K562 (cell line): ENCODE results near the gene GCK. TPM values are rescaled to one million over a fixed set of nuclear protein-coding genes. Genes with fewer than 3 reads are reported as not detected.

ENCODE experiments used
- CBFB ChIP-seq: sonication (generic); formaldehyde crosslinking; IDR thresholded peaks from 2 replicates; pipeline ENCODE4 v1.4.0; 2020; ENCODE audit warnings: mild to moderate bottlenecking, missing genetic modification reagents
- EP400 ChIP-seq: fragments of 450-650 bp; IDR thresholded peaks from 2 replicates; pipeline ENCODE4 v1.6.1; 2017; ENCODE audit warnings: antibody characterized with exemption, mild to moderate bottlenecking, moderate library complexity
- HNRNPK ChIP-seq: fragments of 200-400 bp; formaldehyde crosslinking; IDR thresholded peaks from one replicate; pipeline ENCODE4 v1.6.1; 2018; ENCODE audit warnings: mild to moderate bottlenecking, low read depth, low read length; ENCODE audit not compliant: poor library complexity, severe bottlenecking
- KAT8 ChIP-seq: fragments of 450-650 bp; IDR thresholded peaks from 2 replicates; pipeline ENCODE4 v1.6.1; 2016; ENCODE audit warnings: low read depth, mild to moderate bottlenecking
- KLF6 ChIP-seq: fragments of 250-450 bp; sonication (Bioruptor Pico); IDR thresholded peaks from 2 replicates; pipeline ENCODE4 v1.4.0; 2020; ENCODE audit warnings: mild to moderate bottlenecking, moderate library complexity, borderline replicate concordance
- SMARCE1 ChIP-seq: fragments of 450-650 bp; IDR thresholded peaks from 2 replicates; pipeline ENCODE4 v1.7.1; 2016; ENCODE audit warnings: mild to moderate bottlenecking
- ZFP36 ChIP-seq: fragments of 150-350 bp; IDR thresholded peaks from 2 replicates; pipeline ENCODE4 v1.6.1; 2018; ENCODE audit warnings: low read length, low read depth; ENCODE audit not compliant: partially characterized antibody
- ZNF224 ChIP-seq: sonication (generic); formaldehyde crosslinking; IDR thresholded peaks from 2 replicates; pipeline ENCODE4 v1.8.0; 2022; ENCODE audit warnings: mild to moderate bottlenecking, missing genetic modification reagents
- ZNF318 ChIP-seq, 2 experiments: fragments of 450-650 bp; IDR thresholded peaks; 2 replicates each; pipeline ENCODE4 v1.6.1; 2016; ENCODE audit warnings: mild to moderate bottlenecking in 2 of 2, borderline replicate concordance in 1 of 2, low read depth in 1 of 2, moderate library complexity in 1 of 2
- polyA plus RNA-seq, 8 experiments: library from polyadenylated mRNA; depleted of rRNA in 4 of 8; stranded (reverse) in 5 of 8; unstranded in 3 of 8; fragments of >200 nt; fragmentation: Nextera tagmentation in 2 of 8; fragmentation: Illumina TruSeq in 1 of 8; extraction: Ambion mirVana in 2 of 8; extraction: Trizol in 1 of 8; gene quantifications; 2 replicates each; pipeline versions ENCODE4 v1.2.1 to v1.2.3, GENCODE V29; 2011 to 2014; ENCODE audit warnings: inconsistent platforms in 1 of 8, missing spikeins in 1 of 8
- total RNA-seq, 7 experiments: library from RNA; depleted of rRNA in 6 of 7; stranded (reverse); fragments of >200 nt in 6 of 7; fragmentation: Illumina TruSeq in 2 of 7; extraction: Trizol in 2 of 7; gene quantifications; 2 replicates each; pipeline versions ENCODE4 v1.2.1 to v1.2.3, GENCODE V29; 2011 to 2021; ENCODE audit warnings: low replicate concordance in 1 of 7
- TF ChIP-seq, protein P1 (sequence below): fragments of 250-450 bp; sonication (Bioruptor Pico); IDR thresholded peaks from 2 replicates; pipeline ENCODE4 v1.4.0; 2020; ENCODE audit warnings: mild to moderate bottlenecking, moderate library complexity
- TF ChIP-seq, protein P2 (sequence below), 2 experiments: fragments of 450-650 bp; conservative IDR thresholded peaks; 2 replicates each; pipeline ENCODE4 v1.6.1; 2017; ENCODE audit warnings: mild to moderate bottlenecking in 2 of 2, moderate library complexity in 2 of 2

The GCK gene
- total and polyA plus RNA-seq, 9 of the 15 experiments (the other 6 are each of a cell fraction or from before 2014, with no cell fraction given), result 0.11 to 0.55 (median 0.16) TPM; not detected in 3

- TF ChIP-seq, protein P1, sequence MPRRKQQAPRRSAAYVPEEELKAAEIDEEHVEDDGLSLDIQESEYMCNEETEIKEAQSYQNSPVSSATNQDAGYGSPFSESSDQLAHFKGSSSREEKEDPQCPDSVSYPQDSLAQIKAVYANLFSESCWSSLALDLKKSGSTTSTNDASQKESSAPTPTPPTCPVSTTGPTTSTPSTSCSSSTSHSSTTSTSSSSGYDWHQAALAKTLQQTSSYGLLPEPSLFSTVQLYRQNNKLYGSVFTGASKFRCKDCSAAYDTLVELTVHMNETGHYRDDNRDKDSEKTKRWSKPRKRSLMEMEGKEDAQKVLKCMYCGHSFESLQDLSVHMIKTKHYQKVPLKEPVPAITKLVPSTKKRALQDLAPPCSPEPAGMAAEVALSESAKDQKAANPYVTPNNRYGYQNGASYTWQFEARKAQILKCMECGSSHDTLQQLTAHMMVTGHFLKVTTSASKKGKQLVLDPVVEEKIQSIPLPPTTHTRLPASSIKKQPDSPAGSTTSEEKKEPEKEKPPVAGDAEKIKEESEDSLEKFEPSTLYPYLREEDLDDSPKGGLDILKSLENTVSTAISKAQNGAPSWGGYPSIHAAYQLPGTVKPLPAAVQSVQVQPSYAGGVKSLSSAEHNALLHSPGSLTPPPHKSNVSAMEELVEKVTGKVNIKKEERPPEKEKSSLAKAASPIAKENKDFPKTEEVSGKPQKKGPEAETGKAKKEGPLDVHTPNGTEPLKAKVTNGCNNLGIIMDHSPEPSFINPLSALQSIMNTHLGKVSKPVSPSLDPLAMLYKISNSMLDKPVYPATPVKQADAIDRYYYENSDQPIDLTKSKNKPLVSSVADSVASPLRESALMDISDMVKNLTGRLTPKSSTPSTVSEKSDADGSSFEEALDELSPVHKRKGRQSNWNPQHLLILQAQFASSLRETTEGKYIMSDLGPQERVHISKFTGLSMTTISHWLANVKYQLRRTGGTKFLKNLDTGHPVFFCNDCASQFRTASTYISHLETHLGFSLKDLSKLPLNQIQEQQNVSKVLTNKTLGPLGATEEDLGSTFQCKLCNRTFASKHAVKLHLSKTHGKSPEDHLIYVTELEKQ (CRISPR knock-in tag), result no peak
- TF ChIP-seq, protein P2, sequence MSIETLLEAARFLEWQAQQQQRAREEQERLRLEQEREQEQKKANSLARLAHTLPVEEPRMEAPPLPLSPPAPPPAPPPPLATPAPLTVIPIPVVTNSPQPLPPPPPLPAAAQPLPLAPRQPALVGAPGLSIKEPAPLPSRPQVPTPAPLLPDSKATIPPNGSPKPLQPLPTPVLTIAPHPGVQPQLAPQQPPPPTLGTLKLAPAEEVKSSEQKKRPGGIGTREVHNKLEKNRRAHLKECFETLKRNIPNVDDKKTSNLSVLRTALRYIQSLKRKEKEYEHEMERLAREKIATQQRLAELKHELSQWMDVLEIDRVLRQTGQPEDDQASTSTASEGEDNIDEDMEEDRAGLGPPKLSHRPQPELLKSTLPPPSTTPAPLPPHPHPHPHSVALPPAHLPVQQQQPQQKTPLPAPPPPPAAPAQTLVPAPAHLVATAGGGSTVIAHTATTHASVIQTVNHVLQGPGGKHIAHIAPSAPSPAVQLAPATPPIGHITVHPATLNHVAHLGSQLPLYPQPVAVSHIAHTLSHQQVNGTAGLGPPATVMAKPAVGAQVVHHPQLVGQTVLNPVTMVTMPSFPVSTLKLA (conservative IDR thresholded peaks at IDR 0.05), result peak; percentile 81 to 90
- peak; percentile 22; the same call in 1 of the 2 replicates for TF ChIP-seq KLF6 (CRISPR knock-in tag)
- TF ChIP-seq ZFP36, result no peak
- peak; percentile 89 for TF ChIP-seq EP400
- TF ChIP-seq ZNF224 (CRISPR knock-in tag), result no peak
- TF ChIP-seq SMARCE1, result no peak
- no peak for TF ChIP-seq HNRNPK
- no peak for TF ChIP-seq KAT8
- TF ChIP-seq ZNF318 (IDR thresholded peaks at IDR 0.05; ENCODE audit: borderline replicate concordance in 1 of 2, low read depth in 1 of 2), result no peak
- no peak for TF ChIP-seq CBFB (CRISPR knock-in tag)
These were observed 11.6 kb upstream of the GCK start, which contains the start of gene YKT6 (continued) for GRCh38 chr7:44200699-44201461.
